Natural killer cell (primary cell): ENCODE results near the gene NRG3. TPM values are rescaled to one million over a fixed set of nuclear protein-coding genes. Genes with fewer than 3 reads are reported as not detected.

Experiments
- ATAC-seq, 3 donors: fragments of 150-1000 bp in 2 of 3; fragments of 200-7000 bp in 1 of 3; cut with Tn5 transposase; 1 replicate in 1 of 3; 2 replicates in 2 of 3; pipeline ENCODE4 v1.10.0; 2021; ENCODE audit warnings: mild to moderate bottlenecking in 2 of 3, moderate library complexity in 2 of 3
- DNase-seq, 2 donors: peaks; one replicate each; pipeline versions ENCODE4 v3.0.0 to v3.0.0-alpha.2; 2013 to 2021; ENCODE audit warnings: mixed read lengths in 1 of 2
- H3K27ac ChIP-seq: one replicate; pipeline ENCODE4 v1.5.1; 2013; ENCODE audit warnings: mild to moderate bottlenecking, low read length
- H3K27me3 ChIP-seq: one replicate; pipeline ENCODE4 v1.6.1; 2013; ENCODE audit warnings: low read length; ENCODE audit not compliant: control insufficient read depth, insufficient read depth
- H3K36me3 ChIP-seq: one replicate; pipeline ENCODE4 v1.6.1; 2013; ENCODE audit warnings: low read length; ENCODE audit not compliant: control insufficient read depth, insufficient read depth
- H3K4me1 ChIP-seq: one replicate; pipeline ENCODE4 v1.6.1; 2013; ENCODE audit warnings: low read length; ENCODE audit not compliant: control insufficient read depth, insufficient read depth
- H3K4me3 ChIP-seq: one replicate; pipeline ENCODE4 v1.5.1; 2013; ENCODE audit warnings: low read length
- H3K9me3 ChIP-seq: one replicate; pipeline ENCODE4 v1.6.1; 2013; ENCODE audit warnings: low read length; ENCODE audit not compliant: control insufficient read depth, insufficient read depth
- H3K27ac Mint-ChIP-seq, 2 donors: one replicate each; pipeline ENCODE4 v1.8.0; 2022; ENCODE audit warnings: mild to moderate bottlenecking in 2 of 2, mixed read lengths in 2 of 2, moderate library complexity in 1 of 2
- H3K27me3 Mint-ChIP-seq, 2 donors: one replicate each; pipeline ENCODE4 v1.8.0; 2022; ENCODE audit warnings: low read depth in 2 of 2, mixed read lengths in 2 of 2
- H3K36me3 Mint-ChIP-seq: one replicate; pipeline ENCODE4 v1.8.0; 2022; ENCODE audit warnings: mixed read lengths
- H3K4me1 Mint-ChIP-seq, 2 donors: one replicate each; pipeline ENCODE4 v1.8.0; 2022; ENCODE audit warnings: mixed read lengths in 2 of 2
- H3K4me3 Mint-ChIP-seq: one replicate; pipeline ENCODE4 v1.8.0; 2022; ENCODE audit warnings: mild to moderate bottlenecking, moderate library complexity, mixed read lengths
- H3K9me3 Mint-ChIP-seq, 2 donors: one replicate each; pipeline ENCODE4 v1.8.0; 2022; ENCODE audit warnings: mixed read lengths in 2 of 2
- WGBS: methylation state at CpG from one replicate; pipeline ENCODE4 v1.1.7; 2013; ENCODE audit warnings: missing lambda C conversion rate; ENCODE audit not compliant: insufficient coverage; 5-methylcytosine and 5-hydroxymethylcytosine counted together
- intact Hi-C: fragments of 100-400 bp; cut with micrococcal nuclease; formaldehyde crosslinking; loops from one replicate; pipeline ENCODE4 v1.14.2; 2022
- total RNA-seq, 4 donors: library from RNA; stranded (reverse); fragments of 120-200 nt in 1 of 4; gene quantifications; one replicate each; pipeline versions ENCODE4 v1.2.3 to v1.2.4, GENCODE V29; 2013 to 2022
- TF ChIP-seq, protein P1 (sequence below): fragments of 200-600 bp; IDR thresholded peaks from one replicate; pipeline ENCODE4 v1.8.0; 2022; ENCODE audit warnings: antibody characterized with exemption

The NRG3 gene
- total RNA-seq, 3 donors from 2014 or later (not counting 1 experiment from before 2014, with no cell fraction given), result not detected

DNA sequence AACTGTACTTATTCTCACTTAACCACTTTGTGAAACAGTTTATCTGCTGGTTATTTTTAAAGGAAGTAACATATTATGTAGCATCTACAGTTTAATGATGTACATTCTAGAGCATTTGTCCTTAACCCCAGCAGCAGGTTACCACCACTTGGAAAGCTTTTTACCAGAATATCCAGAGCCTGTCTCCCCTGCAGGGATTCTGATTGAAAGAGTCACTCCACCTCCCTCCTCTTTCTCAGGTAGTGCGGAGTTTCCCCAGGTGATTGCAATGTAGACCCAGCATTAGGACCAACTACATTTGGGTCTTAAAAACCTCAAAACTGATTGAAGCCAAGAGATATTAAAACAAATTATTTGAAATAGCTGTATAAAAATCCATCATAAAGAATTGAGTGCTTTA lies 53.1 kb downstream of the NRG3 start:
- Mint-ChIP-seq H3K27ac (no peak overlapping the region), H3K27me3 (no peaks in the 10 kb centered on the region), H3K9me3 (peaks cover 8 to 14% of the 10 kb centered on the region in 2 donors), H3K36me3 (no peaks in the 10 kb centered on the region), H3K4me1 (no peaks in the 10 kb centered on the region), H3K4me3 (no peak overlapping the region)
- DNase-seq (no peak), ATAC-seq (no peak)
- Histone ChIP-seq H3K27me3 (no peaks in the 10 kb centered on the region), H3K36me3 (no peaks in the 10 kb centered on the region), H3K9me3 (no peaks in the 10 kb centered on the region), H3K4me1 (no peaks in the 10 kb centered on the region), H3K4me3 (no peak overlapping the region), H3K27ac (no peak overlapping the region)
- WGBS, result 86% methylated on average over 1 of the region's 1 CpG
- intact Hi-C loops, result loop anchor here (10.0 kb wide), 1 partner anchor 57 kb away; no protein-coding TSS in a partner anchor
- TF ChIP-seq, protein P1, sequence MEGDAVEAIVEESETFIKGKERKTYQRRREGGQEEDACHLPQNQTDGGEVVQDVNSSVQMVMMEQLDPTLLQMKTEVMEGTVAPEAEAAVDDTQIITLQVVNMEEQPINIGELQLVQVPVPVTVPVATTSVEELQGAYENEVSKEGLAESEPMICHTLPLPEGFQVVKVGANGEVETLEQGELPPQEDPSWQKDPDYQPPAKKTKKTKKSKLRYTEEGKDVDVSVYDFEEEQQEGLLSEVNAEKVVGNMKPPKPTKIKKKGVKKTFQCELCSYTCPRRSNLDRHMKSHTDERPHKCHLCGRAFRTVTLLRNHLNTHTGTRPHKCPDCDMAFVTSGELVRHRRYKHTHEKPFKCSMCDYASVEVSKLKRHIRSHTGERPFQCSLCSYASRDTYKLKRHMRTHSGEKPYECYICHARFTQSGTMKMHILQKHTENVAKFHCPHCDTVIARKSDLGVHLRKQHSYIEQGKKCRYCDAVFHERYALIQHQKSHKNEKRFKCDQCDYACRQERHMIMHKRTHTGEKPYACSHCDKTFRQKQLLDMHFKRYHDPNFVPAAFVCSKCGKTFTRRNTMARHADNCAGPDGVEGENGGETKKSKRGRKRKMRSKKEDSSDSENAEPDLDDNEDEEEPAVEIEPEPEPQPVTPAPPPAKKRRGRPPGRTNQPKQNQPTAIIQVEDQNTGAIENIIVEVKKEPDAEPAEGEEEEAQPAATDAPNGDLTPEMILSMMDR, result no peak

DNA sequence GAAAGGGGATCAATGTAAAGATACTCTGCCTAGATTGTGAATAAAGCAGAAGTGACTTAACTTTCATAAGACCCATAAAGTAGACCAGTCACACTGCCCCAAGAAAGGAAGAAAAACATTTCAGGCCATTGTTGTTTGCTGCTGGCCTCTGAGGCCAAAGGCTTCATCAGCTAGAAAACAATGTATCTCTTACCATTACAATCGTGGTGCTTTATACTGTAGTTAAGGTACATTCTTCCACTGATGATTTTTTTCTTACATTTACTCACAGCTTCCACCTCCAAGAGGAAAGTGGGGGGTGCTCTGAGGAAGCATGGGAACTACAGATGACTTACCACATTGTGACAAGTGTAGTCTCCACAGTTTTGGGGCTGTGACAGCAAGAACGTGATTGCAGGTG lies 68.6 kb downstream of the NRG3 start:
- Mint-ChIP-seq H3K36me3 (no peaks in the 10 kb centered on the region), H3K9me3 (peaks cover 11 to 14% of the 10 kb centered on the region in 2 donors), H3K27me3 (no peaks in the 10 kb centered on the region), H3K4me3 (no peak overlapping the region), H3K27ac (no peak overlapping the region), H3K4me1 (no peaks in the 10 kb centered on the region)
- H3K9me3 ChIP-seq, result peaks cover 3% of the 10 kb centered on the region
- no peak for ATAC-seq
- no peak overlapping the region for H3K4me3 ChIP-seq
- no peaks in the 10 kb centered on the region for H3K36me3 ChIP-seq
- H3K4me1 ChIP-seq, result no peaks in the 10 kb centered on the region
- H3K27ac ChIP-seq, result no peak overlapping the region
- WGBS, result 58% methylated on average over 2 of the region's 2 CpGs
- TF ChIP-seq, protein P1, result no peak
- no peak for DNase-seq
- H3K27me3 ChIP-seq, result no peaks in the 10 kb centered on the region
- intact Hi-C loops, result no loop called here

DNA sequence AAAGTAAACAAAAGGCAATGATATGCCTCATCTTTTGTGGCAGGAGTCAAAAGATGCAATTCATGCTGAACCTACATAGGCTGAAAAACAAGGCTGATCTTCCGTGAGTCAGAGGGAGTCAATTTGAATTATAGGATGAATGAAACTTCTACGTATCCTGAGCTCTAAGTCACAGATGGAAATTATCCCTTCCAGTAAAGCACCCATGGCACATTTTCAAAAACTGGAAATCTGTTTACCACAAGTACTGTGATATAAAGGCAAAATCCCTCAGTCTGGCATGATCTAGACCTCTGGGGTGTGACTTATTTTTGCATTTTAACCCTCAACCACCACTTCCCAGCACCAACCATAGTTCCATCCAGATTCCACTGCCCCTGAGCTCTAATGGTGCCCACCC lies 69.6 kb downstream of the NRG3 start:
- ATAC-seq (no peak), DNase-seq (no peak)
- Histone ChIP-seq H3K27me3 (no peaks in the 10 kb centered on the region), H3K4me1 (no peaks in the 10 kb centered on the region), H3K4me3 (no peak overlapping the region), H3K9me3 (peaks cover 3% of the 10 kb centered on the region), H3K36me3 (no peaks in the 10 kb centered on the region), H3K27ac (no peak overlapping the region)
- intact Hi-C loops, result no loop called here
- no peaks in the 10 kb centered on the region for H3K4me1 Mint-ChIP-seq
- H3K36me3 Mint-ChIP-seq, result no peaks in the 10 kb centered on the region
- no peak overlapping the region for H3K27ac Mint-ChIP-seq
- 100% methylated on average over 1 of the region's 2 CpGs for WGBS
- H3K9me3 Mint-ChIP-seq, result peaks cover 9 to 11% of the 10 kb centered on the region in 2 donors
- H3K4me3 Mint-ChIP-seq, result no peak overlapping the region
- H3K27me3 Mint-ChIP-seq, result no peaks in the 10 kb centered on the region
- TF ChIP-seq, protein P1, result no peak

DNA sequence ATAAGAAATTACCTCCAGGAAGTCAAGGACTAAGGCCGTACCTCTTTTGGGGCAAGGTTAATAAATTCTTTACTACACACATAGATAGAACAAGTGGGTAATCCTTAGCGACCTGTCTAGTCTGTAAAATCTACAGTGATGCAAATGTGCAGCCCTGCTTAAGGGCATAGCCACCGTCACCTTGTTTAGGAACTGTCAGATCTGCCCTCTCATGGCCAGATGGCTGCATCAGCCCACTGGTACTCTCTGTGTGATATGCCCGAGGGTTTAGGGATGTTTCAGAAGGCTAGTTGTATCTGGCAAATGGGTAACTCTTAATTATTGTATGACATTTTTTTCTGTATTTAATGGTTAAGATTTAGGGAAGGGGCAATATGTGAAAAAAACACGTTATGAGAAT lies 74.3 kb downstream of the NRG3 start:
- H3K4me1 ChIP-seq, result no peaks in the 10 kb centered on the region
- no peak overlapping the region for H3K4me3 Mint-ChIP-seq
- H3K36me3 ChIP-seq, result no peaks in the 10 kb centered on the region
- H3K9me3 ChIP-seq, result no peaks in the 10 kb centered on the region
- intact Hi-C loops, result no loop called here
- H3K36me3 Mint-ChIP-seq, result no peaks in the 10 kb centered on the region
- 82% methylated on average over 5 of the region's 5 CpGs for WGBS
- no peaks in the 10 kb centered on the region for H3K27me3 ChIP-seq
- peaks cover 7 to 15% of the 10 kb centered on the region in 2 donors for H3K9me3 Mint-ChIP-seq
- no peak overlapping the region for H3K4me3 ChIP-seq
- DNase-seq, result no peak
- no peak overlapping the region for H3K27ac Mint-ChIP-seq
- no peak overlapping the region for H3K27ac ChIP-seq
- H3K4me1 Mint-ChIP-seq, result no peaks in the 10 kb centered on the region
- ATAC-seq, result no peak
- TF ChIP-seq, protein P1, result no peak
- no peaks in the 10 kb centered on the region for H3K27me3 Mint-ChIP-seq
